Right lung (tissue), 5 donors: ENCODE results near the gene EHD4. TPM values are rescaled to one million over a fixed set of nuclear protein-coding genes. Genes with fewer than 3 reads are reported as not detected.

Source experiments
- DNase-seq, 2 donors: peaks; one replicate each; pipeline ENCODE4 v3.0.0-alpha.2; 2013
- polyA plus RNA-seq, 5 donors: library from polyadenylated mRNA; unstranded; fragments of 120-200 nt; gene quantifications; one replicate each; pipeline versions ENCODE4 v1.2.1 to v1.2.3, GENCODE V29; 2013; ENCODE audit warnings: inconsistent platforms in 1 of 5, low replicate concordance in 1 of 5; ENCODE audit not compliant: insufficient read length in 5 of 5, insufficient read depth in 1 of 5

Gene EHD4
- polyA plus RNA-seq, 5 donors: 9.7 to 14.5 (median 11.9) TPM

- no peak for DNase-seq
Measured at GRCh38 chr15:41866263-41866703, 106.1 kb downstream of the EHD4 start.

- DNase-seq: no peak
Measured at GRCh38 chr15:41865490-41866055, 106.8 kb downstream of the EHD4 start.

GRCh38 chr15:41862515-41863116 lies 109.7 kb downstream of the EHD4 start:
- DNase-seq: no peak

- no peak for DNase-seq
Measured at GRCh38 chr15:41861736-41862356, 110.5 kb downstream of the EHD4 start.

GRCh38 chr15:41860049-41860828 lies 112.1 kb downstream of the EHD4 start:
- no peak for DNase-seq

- no peak for DNase-seq
Measured at GRCh38 chr15:41858756-41859155, 113.6 kb downstream of the EHD4 start.

GRCh38 chr15:41857316-41857715 lies 115.0 kb downstream of the EHD4 start:
- no peak for DNase-seq

- DNase-seq: no peak
Measured at GRCh38 chr15:41856716-41857115, 115.6 kb downstream of the EHD4 start.

- no peak for DNase-seq
Measured at GRCh38 chr15:41856262-41856661, 116.1 kb downstream of the EHD4 start.

GRCh38 chr15:41855261-41855961 lies 116.9 kb downstream of the EHD4 start:
- DNase-seq: no peak

- no peak for DNase-seq
Measured at GRCh38 chr15:41854443-41854842, 117.9 kb downstream of the EHD4 start.

- no peak for DNase-seq
Measured at GRCh38 chr15:41853831-41854230, 118.5 kb downstream of the EHD4 start.

GRCh38 chr15:41852736-41853590 lies 119.4 kb downstream of the EHD4 start:
- DNase-seq: no peak

- DNase-seq: no peak
Measured at GRCh38 chr15:41851755-41852370, 120.5 kb downstream of the EHD4 start.

GRCh38 chr15:41851167-41851523 lies 121.2 kb downstream of the EHD4 start:
- no peak for DNase-seq

- DNase-seq: no peak
Measured at GRCh38 chr15:41850482-41851166, 121.7 kb downstream of the EHD4 start.

- no peak for DNase-seq
Measured at GRCh38 chr15:41849861-41850260, 122.5 kb downstream of the EHD4 start.

- DNase-seq: no peak
Measured at GRCh38 chr15:41849204-41849603, 123.2 kb downstream of the EHD4 start.

- DNase-seq: no peak
Measured at GRCh38 chr15:41848631-41849030, 123.7 kb downstream of the EHD4 start.

GRCh38 chr15:41847981-41848380 lies 124.4 kb downstream of the EHD4 start:
- no peak for DNase-seq
